K562 (cell line): ENCODE data around the gene ARHGAP25. TPM values are rescaled to one million over a fixed set of nuclear protein-coding genes. Genes with fewer than 3 reads are reported as not detected.

Experiments
- ATAC-seq: fragments of 200-7000 bp; cut with Tn5 transposase; 3 replicates; pipeline ENCODE4 v1.9.1; 2020; ENCODE audit warnings: moderate library complexity
- BruUV-seq: library from RNA; stranded (reverse); fragments of 400-500 nt; replicated peaks from 2 replicates; lab custom pipeline; 2021; lab: Mats Ljungman, UMichigan
- CTCF ChIA-PET: fragments of 300-600 bp; formaldehyde crosslinking; extraction: SDS; loops from one replicate; lab custom pipeline; 2021; ENCODE audit warnings: low intra/inter-chr PET ratio; lab: Yijun Ruan, JAX
- POLR2A ChIA-PET: fragments of 300-600, 350-650 bp; sonication (Branson Sonifier 250); formaldehyde crosslinking; extraction: SDS; loops from one replicate; lab custom pipeline; 2021; ENCODE audit warnings: antibody characterized with exemption, inconsistent platforms; lab: Yijun Ruan, JAX
- DNase-seq, 4 experiments: peaks; one replicate each; pipeline versions ENCODE4 v3.0.0 to v3.0.0-alpha.2; 2011 to 2018; ENCODE audit warnings: low spot score in 3 of 4, mixed read lengths in 3 of 4; ENCODE audit errors: extremely low read depth in 1 of 4
- FAIRE-seq: peaks from 2 replicates; lab custom pipeline; 2011; peaks lifted over from hg19 to GRCh38; lab: Jason Lieb, UNC
- H2AFZ ChIP-seq: 2 replicates; pipeline ENCODE4 v1.6.0; 2011; ENCODE audit warnings: low read depth, low read length, control low read depth, inconsistent platforms
- H3K27ac ChIP-seq: fragments of 200-600 bp; 3 replicates; pipeline ENCODE4 v1.8.0; 2011; ENCODE audit warnings: low read depth, mild to moderate bottlenecking, control low read depth, inconsistent platforms, low read length, moderate library complexity, mixed read lengths; ENCODE audit errors: extremely low read depth
- H3K27me3 ChIP-seq, 2 experiments: fragments of 300-600 bp in 1 of 2; 2 replicates in 1 of 2; 3 replicates in 1 of 2; pipeline versions ENCODE4 v1.6.0 to v1.8.0; 2011; ENCODE audit warnings: inconsistent platforms in 2 of 2, low read length in 2 of 2, mild to moderate bottlenecking in 1 of 2, mixed read lengths in 1 of 2, moderate library complexity in 1 of 2; ENCODE audit not compliant: control insufficient read depth in 2 of 2, insufficient read depth in 2 of 2
- H3K36me3 ChIP-seq: fragments of 300-600 bp; 3 replicates; pipeline ENCODE4 v1.8.0; 2011; ENCODE audit warnings: mild to moderate bottlenecking, low read length, inconsistent platforms; ENCODE audit not compliant: control insufficient read depth, insufficient read depth
- H3K4me1 ChIP-seq, 2 experiments: fragments of 200-600 bp in 1 of 2; replicated peaks in 1 of 2; 2 replicates in 1 of 2; 3 replicates in 1 of 2; pipeline versions ENCODE4 v1.5.1 to v1.8.0; 2011; ENCODE audit warnings: inconsistent platforms in 2 of 2, low read length in 2 of 2, mild to moderate bottlenecking in 1 of 2, mixed read lengths in 1 of 2, moderate library complexity in 1 of 2; ENCODE audit not compliant: control insufficient read depth in 2 of 2, insufficient read depth in 2 of 2
- H3K4me2 ChIP-seq: 2 replicates; pipeline ENCODE4 v1.6.1; 2011; ENCODE audit warnings: low read length, control low read depth, inconsistent platforms, mixed read lengths; ENCODE audit not compliant: insufficient read depth
- H3K4me3 ChIP-seq: fragments of 200-600 bp; sonication (generic), shearing (Covaris generic); 2 replicates; pipeline ENCODE4 v1.5.1; 2016; ENCODE audit warnings: control low read depth, inconsistent platforms
- H3K79me2 ChIP-seq: fragments of 200-600 bp; 3 replicates; pipeline ENCODE4 v1.8.0; 2011; ENCODE audit warnings: low read length, inconsistent platforms; ENCODE audit not compliant: control insufficient read depth, insufficient read depth
- H3K9ac ChIP-seq, 2 experiments: 2 replicates each; pipeline versions ENCODE4 v1.6.0 to v1.6.1; 2011; ENCODE audit warnings: low read depth in 2 of 2, low read length in 2 of 2, control low read depth in 1 of 2, inconsistent platforms in 1 of 2, mild to moderate bottlenecking in 1 of 2, mixed read lengths in 1 of 2; ENCODE audit not compliant: insufficient read depth in 1 of 2
- H3K9me1 ChIP-seq: one replicate; pipeline ENCODE4 v1.6.0; 2011; ENCODE audit warnings: inconsistent platforms, mild to moderate bottlenecking, low read length, moderate library complexity; ENCODE audit not compliant: control insufficient read depth, insufficient read depth
- H3K9me3 ChIP-seq: replicated peaks from 2 replicates; pipeline ENCODE4 v1.5.1; 2011; ENCODE audit warnings: low read depth, low read length, inconsistent platforms; ENCODE audit not compliant: control insufficient read depth, insufficient read depth
- H4K20me1 ChIP-seq: replicated peaks from 2 replicates; pipeline ENCODE4 v1.6.1; 2011; ENCODE audit warnings: low read length, inconsistent platforms, mixed read lengths; ENCODE audit not compliant: control insufficient read depth, insufficient read depth
- CREB3L1 ChIP-seq: fragments of 450-650 bp; IDR thresholded peaks from 2 replicates; pipeline ENCODE4 v1.6.1; 2014; ENCODE audit warnings: low read depth, mild to moderate bottlenecking, moderate library complexity, borderline replicate concordance
- E2F6 ChIP-seq, 2 experiments: IDR thresholded peaks; 2 replicates each; pipeline ENCODE4 v1.6.1; 2011; ENCODE audit warnings: borderline replicate concordance in 1 of 2, control low read depth in 1 of 2, low read depth in 1 of 2, low read length in 1 of 2, mild to moderate bottlenecking in 1 of 2, mixed read lengths in 1 of 2, moderate library complexity in 1 of 2; ENCODE audit not compliant: insufficient read depth in 1 of 2, insufficient read length in 1 of 2, poor library complexity in 1 of 2, severe bottlenecking in 1 of 2; ENCODE audit errors: extremely low read depth in 1 of 2
- HNRNPL ChIP-seq: fragments of 200-400 bp; formaldehyde crosslinking; IDR thresholded peaks from 2 replicates; pipeline ENCODE4 v1.6.1; 2017; ENCODE audit warnings: low read depth, mild to moderate bottlenecking, low read length
- L3MBTL2 ChIP-seq: fragments of 450-650 bp; IDR thresholded peaks from 2 replicates; pipeline ENCODE4 v1.6.1; 2016; ENCODE audit warnings: mild to moderate bottlenecking, moderate library complexity
- SMAD2 ChIP-seq: fragments of 150-350 bp; IDR thresholded peaks from 2 replicates; pipeline ENCODE4 v1.6.1; 2014; ENCODE audit warnings: low read depth, mild to moderate bottlenecking, low read length
- TEAD1 ChIP-seq, 2 experiments: fragments of 450-650 bp in 1 of 2; sonication (generic) in 1 of 2; formaldehyde crosslinking; IDR thresholded peaks; 2 replicates each; pipeline versions ENCODE4 v1.4.0 to v1.8.0; 2020 to 2022; ENCODE audit warnings: mild to moderate bottlenecking in 2 of 2, missing genetic modification reagents in 1 of 2
- TRIM25 ChIP-seq: fragments of 450-650 bp; IDR thresholded peaks from 2 replicates; pipeline ENCODE4 v1.7.0; 2016; ENCODE audit warnings: borderline replicate concordance
- USF1 ChIP-seq: sonication (generic); formaldehyde crosslinking; IDR thresholded peaks from 2 replicates; pipeline ENCODE4 v1.9.0; 2022; ENCODE audit warnings: mild to moderate bottlenecking, missing genetic modification reagents
- ZBTB17 ChIP-seq: fragments of 450-650 bp; formaldehyde crosslinking; IDR thresholded peaks from 2 replicates; pipeline ENCODE4 v1.4.0; 2020; ENCODE audit warnings: mild to moderate bottlenecking
- ZBTB8A ChIP-seq: fragments of 450-650 bp; IDR thresholded peaks from 2 replicates; pipeline ENCODE4 v1.6.1; 2018; ENCODE audit warnings: mild to moderate bottlenecking, moderate library complexity; ENCODE audit not compliant: partially characterized antibody
- ZNF395 ChIP-seq: fragments of 200-800 bp; sonication (Bioruptor generic); IDR thresholded peaks from 2 replicates; pipeline ENCODE4 v1.6.1; 2017; ENCODE audit warnings: missing genetic modification characterization, missing compliant biosample characterization
- WGBS: fragments of 100-300 bp; shearing (Covaris generic); methylation state at CpG from one replicate; pipeline ENCODE4 v1.1.6; 2016; ENCODE audit warnings: low coverage, mixed read lengths; ENCODE audit not compliant: insufficient coverage; ENCODE audit errors: missing lambda C conversion rate; 5-methylcytosine and 5-hydroxymethylcytosine counted together
- in situ Hi-C: fragments of 300-500 bp; cut with MboI; formaldehyde crosslinking; loops from 4 replicates; pipeline ENCODE4 v1.15.0; 2018; ENCODE audit warnings: inconsistent platforms, mixed read lengths
- intact Hi-C: fragments of 100-400 bp; cut with micrococcal nuclease; formaldehyde crosslinking; loops from 2 replicates; pipeline ENCODE4 v1.14.2; 2022
- polyA plus RNA-seq, 8 experiments: library from polyadenylated mRNA; depleted of rRNA in 4 of 8; stranded (reverse) in 5 of 8; unstranded in 3 of 8; fragments of >200 nt; fragmentation: Nextera tagmentation in 2 of 8; fragmentation: Illumina TruSeq in 1 of 8; extraction: Ambion mirVana in 2 of 8; extraction: Trizol in 1 of 8; gene quantifications; 2 replicates each; pipeline versions ENCODE4 v1.2.1 to v1.2.3, GENCODE V29; 2011 to 2014; ENCODE audit warnings: inconsistent platforms in 1 of 8, missing spikeins in 1 of 8
- total RNA-seq, 7 experiments: library from RNA; depleted of rRNA in 6 of 7; stranded (reverse); fragments of >200 nt in 6 of 7; fragmentation: Illumina TruSeq in 2 of 7; extraction: Trizol in 2 of 7; gene quantifications; 2 replicates each; pipeline versions ENCODE4 v1.2.1 to v1.2.3, GENCODE V29; 2011 to 2021; ENCODE audit warnings: low replicate concordance in 1 of 7

ARHGAP25 gene
- total and polyA plus RNA-seq, 9 of the 15 experiments (the other 6 are each of a cell fraction or from before 2014, with no cell fraction given), result 4.9 to 14.8 (median 10.7) TPM

- no TSS peak for BruUV-seq
- WGBS, result 65% methylated on average over 17 of the region's 19 CpGs
- FAIRE-seq (no peak), ATAC-seq (peak; percentile 24; the same call in 1 of the 3 replicates), DNase-seq (peak in 1 of 4 experiments; percentile 41)
- Histone ChIP-seq H2AFZ (peak overlapping the region; percentile 90), H3K79me2 (no peaks in the 10 kb centered on the region), H3K4me2 (peak overlapping the region; percentile 34), H3K27me3 (no peaks in the 10 kb centered on the region), H3K9ac (peak overlapping the region in 1 of 2 experiments; percentile 61; a peak in 2 of 4 replicates), H3K4me1 (peaks cover 8 to 89% of the 10 kb centered on the region in 2 experiments), H4K20me1 (no peaks in the 10 kb centered on the region), H3K36me3 (no peaks in the 10 kb centered on the region), H3K9me1 (no peaks in the 10 kb centered on the region), H3K27ac (peak overlapping the region; percentile 36; the same call in 1 of the 3 replicates), H3K9me3 (no peaks in the 10 kb centered on the region), H3K4me3 (no peak overlapping the region)
- POLR2A ChIA-PET, result interaction anchor here (0.6 to 1.9 kb wide), 4 partner anchors 8 to 1644 kb away, joined by 3 to 4 read pairs (median 3); no protein-coding TSS in a partner anchor
- intact Hi-C loops (loop anchor here (5.0 kb wide), 1 partner anchor 70 kb away; no protein-coding TSS in a partner anchor), in situ Hi-C loops (no loop called here)
- CTCF ChIA-PET, result no interaction called here
- TF ChIP-seq ZNF395 (CRISPR knock-in tag), result 0 out of 2 replicates have a peak, but pooled peaks have one; percentile 35
- no peak for TF ChIP-seq ZBTB8A
- TF ChIP-seq E2F6 (IDR thresholded peaks at IDR 0.05; ENCODE audit: borderline replicate concordance in 1 of 2, extremely low read depth in 1 of 2, insufficient read depth in 1 of 2, insufficient read length in 1 of 2, low read depth in 1 of 2, low read length in 1 of 2, poor library complexity in 1 of 2, severe bottlenecking in 1 of 2), result peak in 1 of 2 experiments; percentile 27
- peak; percentile 49; the same call in 1 of the 2 replicates for TF ChIP-seq L3MBTL2
- no peak for TF ChIP-seq TRIM25
- TF ChIP-seq HNRNPL, result no peak
- peak; percentile 15; the same call in 1 of the 2 replicates for TF ChIP-seq USF1 (CRISPR knock-in tag)
- no peak for TF ChIP-seq SMAD2
- TF ChIP-seq ZBTB17 (CRISPR knock-in tag), result 0 out of 2 replicates have a peak, but pooled peaks have one; percentile 18
- TF ChIP-seq CREB3L1, result no peak
- TF ChIP-seq TEAD1 (CRISPR knock-in tag; IDR thresholded peaks at IDR 0.05), result no peak
These were observed 32.7 kb downstream of the ARHGAP25 start for GRCh38 chr2:68767031-68767961.
